ENCODE measurements around the gene KCNH5. TPM values are rescaled to one million over a fixed set of nuclear protein-coding genes. Genes with fewer than 3 reads are reported as not detected.

KCNH5 gene
- total and polyA plus RNA-seq, 2 experiments from 2014 or later = 0.36 to 1.3 TPM

DNA sequence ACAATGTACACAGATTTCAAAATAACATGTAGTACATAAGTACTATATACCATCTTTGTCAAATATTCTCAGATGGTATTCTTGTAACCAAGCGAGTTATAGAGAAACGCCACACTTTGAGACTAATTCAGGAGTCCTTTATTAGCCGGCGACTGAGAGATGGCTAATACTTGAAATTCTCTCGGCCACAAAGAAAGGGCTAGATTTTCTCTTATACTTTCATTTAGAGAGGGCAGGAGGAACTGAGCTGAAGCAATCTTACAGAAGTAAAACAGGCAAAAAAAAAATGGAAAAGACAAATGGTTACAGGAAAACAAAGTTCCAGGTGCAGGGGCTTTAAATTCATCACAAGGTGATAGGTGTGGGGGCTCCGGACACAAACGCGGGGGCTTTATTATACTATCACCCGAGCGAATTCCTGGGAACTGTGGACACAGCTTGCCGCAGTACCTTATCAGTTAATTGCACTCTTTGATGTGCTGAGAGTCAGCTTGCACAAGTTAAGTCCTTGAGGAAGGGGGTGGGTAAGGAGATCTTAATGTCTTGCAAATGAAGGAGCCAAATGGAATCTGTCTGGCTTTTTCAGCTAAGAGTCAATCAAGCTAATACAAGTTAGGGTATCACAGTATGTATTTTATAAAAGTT lies 382.3 kb downstream of the KCNH5 start:
- H3K4me2 ChIP-seq = peak overlapping the region; percentile 62
- no peaks in the 10 kb centered on the region for H4K20me1 ChIP-seq (ENCODE audit: insufficient read depth, poor library complexity, severe bottlenecking)
- peak; percentile 48 for DNase-seq (ENCODE audit: low spot score)
- TF ChIP-seq EZH2 (IDR thresholded peaks at IDR 0.05; ENCODE audit: borderline replicate concordance) = no peak
- no peaks in the 10 kb centered on the region for H3K36me3 ChIP-seq (replicated peaks; ENCODE audit: insufficient read depth, low read depth)
- H3K4me3 ChIP-seq = no peak overlapping the region
- 11% methylated on average over 11 of the region's 11 CpGs for WGBS (ENCODE audit: low lambda C conversion rate, missing lambda C conversion rate)
- H3K27ac ChIP-seq = peak overlapping the region; percentile 58
- H2AFZ ChIP-seq = peak overlapping the region; percentile 1
- peaks cover 11% of the 10 kb centered on the region for H3K4me1 ChIP-seq (ENCODE audit: insufficient read depth)
- H3K9me3 ChIP-seq (ENCODE audit: low read depth) = no peaks in the 10 kb centered on the region
- H3K27me3 ChIP-seq = no peaks in the 10 kb centered on the region
- no peaks in the 10 kb centered on the region for H3K79me2 ChIP-seq
- no peaks in the 10 kb centered on the region for H3K9me2 ChIP-seq (replicated peaks; ENCODE audit: insufficient read depth)

DNA sequence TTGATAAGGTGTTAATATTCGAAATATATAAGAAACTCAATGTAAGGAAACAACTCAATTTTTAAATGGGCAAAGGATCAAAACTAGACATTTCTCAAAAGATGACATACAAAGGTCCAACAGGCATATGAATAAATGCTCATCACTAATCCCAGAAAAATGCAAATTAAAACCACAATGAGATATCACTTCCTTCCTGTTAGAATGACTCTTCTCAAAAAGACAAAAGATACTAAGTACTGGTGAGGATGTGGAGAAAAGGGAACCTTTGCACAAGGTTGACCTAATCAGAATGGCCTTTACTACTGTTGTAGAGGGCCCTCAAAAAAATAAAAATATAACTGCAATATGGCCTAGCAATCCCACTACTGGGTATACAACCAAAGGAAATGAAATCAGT lies 383.4 kb downstream of the KCNH5 start:
- Histone ChIP-seq H3K27me3 (no peaks in the 10 kb centered on the region), H3K36me3 (replicated peaks; ENCODE audit: insufficient read depth, low read depth) (no peaks in the 10 kb centered on the region), H3K9me3 (ENCODE audit: low read depth) (no peaks in the 10 kb centered on the region), H3K4me1 (ENCODE audit: insufficient read depth) (peaks cover 11% of the 10 kb centered on the region), H3K4me2 (no peak overlapping the region), H2AFZ (no peak overlapping the region), H3K4me3 (no peak overlapping the region), H3K9me2 (replicated peaks; ENCODE audit: insufficient read depth) (no peaks in the 10 kb centered on the region), H3K27ac (peak overlapping the region; percentile 58), H4K20me1 (ENCODE audit: insufficient read depth, poor library complexity, severe bottlenecking) (no peaks in the 10 kb centered on the region), H3K79me2 (no peaks in the 10 kb centered on the region)
- TF ChIP-seq EZH2phosphoT487 (IDR thresholded peaks at IDR 0.05; ENCODE audit: low read depth, severe bottlenecking, unreplicated experiment) (no peak), EZH2 (IDR thresholded peaks at IDR 0.05; ENCODE audit: borderline replicate concordance) (no peak)
- TF ChIP-seq, protein P1, sequence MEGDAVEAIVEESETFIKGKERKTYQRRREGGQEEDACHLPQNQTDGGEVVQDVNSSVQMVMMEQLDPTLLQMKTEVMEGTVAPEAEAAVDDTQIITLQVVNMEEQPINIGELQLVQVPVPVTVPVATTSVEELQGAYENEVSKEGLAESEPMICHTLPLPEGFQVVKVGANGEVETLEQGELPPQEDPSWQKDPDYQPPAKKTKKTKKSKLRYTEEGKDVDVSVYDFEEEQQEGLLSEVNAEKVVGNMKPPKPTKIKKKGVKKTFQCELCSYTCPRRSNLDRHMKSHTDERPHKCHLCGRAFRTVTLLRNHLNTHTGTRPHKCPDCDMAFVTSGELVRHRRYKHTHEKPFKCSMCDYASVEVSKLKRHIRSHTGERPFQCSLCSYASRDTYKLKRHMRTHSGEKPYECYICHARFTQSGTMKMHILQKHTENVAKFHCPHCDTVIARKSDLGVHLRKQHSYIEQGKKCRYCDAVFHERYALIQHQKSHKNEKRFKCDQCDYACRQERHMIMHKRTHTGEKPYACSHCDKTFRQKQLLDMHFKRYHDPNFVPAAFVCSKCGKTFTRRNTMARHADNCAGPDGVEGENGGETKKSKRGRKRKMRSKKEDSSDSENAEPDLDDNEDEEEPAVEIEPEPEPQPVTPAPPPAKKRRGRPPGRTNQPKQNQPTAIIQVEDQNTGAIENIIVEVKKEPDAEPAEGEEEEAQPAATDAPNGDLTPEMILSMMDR (IDR thresholded peaks at IDR 0.05; ENCODE audit: poor library complexity) = no peak
- WGBS (ENCODE audit: low lambda C conversion rate, missing lambda C conversion rate) = 97% methylated on average over 1 of the region's 1 CpG
- no peak for DNase-seq (ENCODE audit: low spot score)

DNA sequence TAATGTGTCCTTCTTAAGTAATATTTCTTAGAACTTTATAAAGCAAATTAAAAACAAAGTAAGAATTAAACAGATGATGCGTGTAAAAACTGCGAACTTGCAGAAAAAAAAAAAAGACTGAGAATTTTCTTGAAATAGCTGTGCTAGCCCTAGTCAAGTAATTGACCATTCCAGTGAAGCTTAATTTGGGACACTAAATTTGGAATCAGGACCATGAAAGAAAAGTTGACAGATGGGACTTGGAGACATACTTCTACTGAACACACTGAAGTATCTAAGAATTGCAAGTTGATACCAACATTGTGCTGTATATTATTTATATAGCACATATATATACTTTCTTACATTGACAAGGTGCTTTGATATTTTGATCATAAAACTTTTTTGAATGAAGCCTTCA lies 386.6 kb downstream of the KCNH5 start:
- H2AFZ ChIP-seq = no peak overlapping the region
- 93% methylated on average over 2 of the region's 2 CpGs for WGBS (ENCODE audit: low lambda C conversion rate, missing lambda C conversion rate)
- H3K4me3 ChIP-seq = no peak overlapping the region
- no peaks in the 10 kb centered on the region for H3K27me3 ChIP-seq
- H3K36me3 ChIP-seq (replicated peaks; ENCODE audit: insufficient read depth, low read depth) = no peaks in the 10 kb centered on the region
- H3K9me3 ChIP-seq (ENCODE audit: low read depth) = no peaks in the 10 kb centered on the region
- no peaks in the 10 kb centered on the region for H3K79me2 ChIP-seq
- no peak overlapping the region for H3K27ac ChIP-seq
- peaks cover 5% of the 10 kb centered on the region for H3K4me1 ChIP-seq (ENCODE audit: insufficient read depth)
- DNase-seq (ENCODE audit: low spot score) = no peak
- TF ChIP-seq, protein P1 (IDR thresholded peaks at IDR 0.05; ENCODE audit: poor library complexity) = no peak
- no peak for TF ChIP-seq EZH2 (IDR thresholded peaks at IDR 0.05; ENCODE audit: borderline replicate concordance)
- TF ChIP-seq EZH2phosphoT487 (IDR thresholded peaks at IDR 0.05; ENCODE audit: low read depth, severe bottlenecking, unreplicated experiment) = no peak
- H4K20me1 ChIP-seq (ENCODE audit: insufficient read depth, poor library complexity, severe bottlenecking) = no peaks in the 10 kb centered on the region
- H3K4me2 ChIP-seq = no peak overlapping the region
- H3K9me2 ChIP-seq (replicated peaks; ENCODE audit: insufficient read depth) = no peaks in the 10 kb centered on the region

DNA sequence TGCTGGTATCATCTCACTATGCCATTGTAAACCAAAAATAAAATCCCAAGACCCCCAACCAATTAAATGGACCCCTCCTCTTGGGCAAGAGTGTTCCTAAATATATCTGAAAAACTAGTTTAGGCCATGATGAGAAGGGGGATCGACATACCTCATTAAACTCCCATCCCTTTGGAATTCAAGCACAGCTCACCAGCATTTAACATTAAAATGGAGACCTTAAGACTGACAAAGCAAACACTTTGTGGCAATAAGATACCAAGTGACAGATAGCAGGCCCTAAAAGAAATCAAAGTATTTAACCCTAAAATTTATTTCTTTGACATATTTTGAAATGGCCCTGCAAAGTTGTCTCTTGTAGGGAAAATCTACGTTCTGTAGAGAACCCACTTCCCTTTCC lies 387.9 kb downstream of the KCNH5 start:
- no peak overlapping the region for H3K4me2 ChIP-seq
- H3K9me3 ChIP-seq (ENCODE audit: low read depth) = no peaks in the 10 kb centered on the region
- no peaks in the 10 kb centered on the region for H3K36me3 ChIP-seq (replicated peaks; ENCODE audit: insufficient read depth, low read depth)
- DNase-seq (ENCODE audit: low spot score) = no peak
- no peak overlapping the region for H3K27ac ChIP-seq
- no peaks in the 10 kb centered on the region for H3K9me2 ChIP-seq (replicated peaks; ENCODE audit: insufficient read depth)
- H3K4me1 ChIP-seq (ENCODE audit: insufficient read depth) = no peaks in the 10 kb centered on the region
- no peak overlapping the region for H3K4me3 ChIP-seq
- 79% methylated on average over 2 of the region's 2 CpGs for WGBS (ENCODE audit: low lambda C conversion rate, missing lambda C conversion rate)
- H2AFZ ChIP-seq = no peak overlapping the region
- H3K79me2 ChIP-seq = no peaks in the 10 kb centered on the region
- TF ChIP-seq, protein P1 (IDR thresholded peaks at IDR 0.05; ENCODE audit: poor library complexity) = no peak
- TF ChIP-seq EZH2 (IDR thresholded peaks at IDR 0.05; ENCODE audit: borderline replicate concordance) = no peak
- no peak for TF ChIP-seq EZH2phosphoT487 (IDR thresholded peaks at IDR 0.05; ENCODE audit: low read depth, severe bottlenecking, unreplicated experiment)
- H3K27me3 ChIP-seq = no peaks in the 10 kb centered on the region
- no peaks in the 10 kb centered on the region for H4K20me1 ChIP-seq (ENCODE audit: insufficient read depth, poor library complexity, severe bottlenecking)

All from hepatocyte (in vitro differentiated cells).